Transverse colon (tissue), 3 donors: ENCODE measurements around the gene DOCK1.

Source experiments
- EP300 ChIP-seq: sonication (generic); formaldehyde crosslinking; IDR thresholded peaks from one replicate; pipeline ENCODE4 v1.6.1; 2017; ENCODE audit warnings: antibody characterized with exemption, low read depth
- TF ChIP-seq, protein P1 (sequence below), 5 experiments: fragments of 200-600 bp in 3 of 5; fragments of 450-650 bp in 2 of 5; sonication (generic) in 3 of 5; IDR thresholded peaks; 1 replicate in 2 of 5; 2 replicates in 3 of 5; pipeline ENCODE4 v1.5.1; 2016 to 2017; ENCODE audit warnings: antibody characterized with exemption in 5 of 5, inconsistent platforms in 3 of 5, mild to moderate bottlenecking in 2 of 5, moderate library complexity in 1 of 5

DNA sequence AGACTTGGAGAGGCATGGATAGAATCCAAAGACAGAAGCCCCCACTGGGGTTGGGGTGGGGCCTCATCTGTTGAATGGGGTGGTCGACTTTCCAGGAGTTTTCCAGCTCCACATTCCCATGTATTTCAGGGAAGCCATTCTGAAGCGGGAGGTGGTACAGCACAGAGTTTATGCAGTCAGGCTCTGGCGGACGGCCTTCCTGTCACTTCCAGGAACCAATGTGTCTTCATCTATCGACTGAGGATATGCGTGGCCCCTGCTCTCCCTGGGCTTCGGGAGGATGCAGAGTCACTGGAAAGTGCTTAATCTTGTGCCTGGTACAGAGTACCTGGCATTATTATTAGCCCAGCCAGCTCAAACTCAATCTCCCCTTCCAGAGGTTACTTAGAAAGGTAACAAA, 26.3 kb downstream of the DOCK1 start:
- TF ChIP-seq, protein P1, sequence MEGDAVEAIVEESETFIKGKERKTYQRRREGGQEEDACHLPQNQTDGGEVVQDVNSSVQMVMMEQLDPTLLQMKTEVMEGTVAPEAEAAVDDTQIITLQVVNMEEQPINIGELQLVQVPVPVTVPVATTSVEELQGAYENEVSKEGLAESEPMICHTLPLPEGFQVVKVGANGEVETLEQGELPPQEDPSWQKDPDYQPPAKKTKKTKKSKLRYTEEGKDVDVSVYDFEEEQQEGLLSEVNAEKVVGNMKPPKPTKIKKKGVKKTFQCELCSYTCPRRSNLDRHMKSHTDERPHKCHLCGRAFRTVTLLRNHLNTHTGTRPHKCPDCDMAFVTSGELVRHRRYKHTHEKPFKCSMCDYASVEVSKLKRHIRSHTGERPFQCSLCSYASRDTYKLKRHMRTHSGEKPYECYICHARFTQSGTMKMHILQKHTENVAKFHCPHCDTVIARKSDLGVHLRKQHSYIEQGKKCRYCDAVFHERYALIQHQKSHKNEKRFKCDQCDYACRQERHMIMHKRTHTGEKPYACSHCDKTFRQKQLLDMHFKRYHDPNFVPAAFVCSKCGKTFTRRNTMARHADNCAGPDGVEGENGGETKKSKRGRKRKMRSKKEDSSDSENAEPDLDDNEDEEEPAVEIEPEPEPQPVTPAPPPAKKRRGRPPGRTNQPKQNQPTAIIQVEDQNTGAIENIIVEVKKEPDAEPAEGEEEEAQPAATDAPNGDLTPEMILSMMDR (IDR thresholded peaks at IDR 0.05), result no peak
- TF ChIP-seq EP300, result no peak
